Keratinocyte (primary cell): Measurements from ENCODE around the gene ANXA1. TPM values are rescaled to one million over a fixed set of nuclear protein-coding genes. Genes with fewer than 3 reads are reported as not detected.

ENCODE experiments used
- DNase-seq: peaks from one replicate; pipeline ENCODE4 v3.0.0-alpha.2; 2011; ENCODE audit warnings: low read depth, missing footprints, low spot score
- FAIRE-seq: peaks from 2 replicates; lab custom pipeline; 2011; peaks lifted over from hg19 to GRCh38; lab: Jason Lieb, UNC
- H2AFZ ChIP-seq: 2 replicates; pipeline ENCODE4 v1.6.0; 2012; ENCODE audit warnings: low read length, control low read depth, inconsistent platforms; ENCODE audit not compliant: control insufficient read depth
- H3K27ac ChIP-seq: 2 replicates; pipeline ENCODE4 v1.5.1; 2011; ENCODE audit warnings: low read length; ENCODE audit not compliant: control insufficient read depth, insufficient read depth
- H3K27me3 ChIP-seq: 3 replicates; pipeline ENCODE4 v1.6.0; 2011; ENCODE audit warnings: low read length; ENCODE audit not compliant: control insufficient read depth, insufficient read depth; ENCODE audit errors: extremely low read depth
- H3K36me3 ChIP-seq, 2 experiments: 2 replicates in 1 of 2; 3 replicates in 1 of 2; pipeline ENCODE4 v1.5.1; 2011; ENCODE audit warnings: low read length in 2 of 2, mild to moderate bottlenecking in 1 of 2; ENCODE audit not compliant: control insufficient read depth in 2 of 2, insufficient read depth in 2 of 2; ENCODE audit errors: extremely low read depth in 1 of 2
- H3K4me1 ChIP-seq: 3 replicates; pipeline ENCODE4 v1.5.1; 2011; ENCODE audit warnings: low read length; ENCODE audit not compliant: control insufficient read depth, insufficient read depth; ENCODE audit errors: extremely low read depth
- H3K4me2 ChIP-seq: 3 replicates; pipeline ENCODE4 v1.6.0; 2011; ENCODE audit warnings: low read depth, low read length; ENCODE audit not compliant: control insufficient read depth, insufficient read depth; ENCODE audit errors: extremely low read depth
- H3K4me3 ChIP-seq, 3 experiments: fragments of 200-600 bp in 1 of 3; sonication (generic) in 1 of 3; 2 replicates in 2 of 3; 3 replicates in 1 of 3; pipeline ENCODE4 v1.5.1; 2011 to 2016; ENCODE audit warnings: low read length in 3 of 3, mild to moderate bottlenecking in 3 of 3, control low read depth in 2 of 3, inconsistent platforms in 1 of 3, low read depth in 1 of 3, mixed read lengths in 1 of 3, mixed run types in 1 of 3, moderate library complexity in 1 of 3; ENCODE audit not compliant: control insufficient read depth in 2 of 3, insufficient read depth in 2 of 3; ENCODE audit errors: extremely low read depth in 1 of 3
- H3K79me2 ChIP-seq: 2 replicates; pipeline ENCODE4 v1.6.0; 2012; ENCODE audit warnings: low read length; ENCODE audit not compliant: control insufficient read depth, insufficient read depth
- H3K9ac ChIP-seq: 3 replicates; pipeline ENCODE4 v1.6.0; 2011; ENCODE audit warnings: low read length; ENCODE audit not compliant: control insufficient read depth, insufficient read depth; ENCODE audit errors: extremely low read depth
- H3K9me1 ChIP-seq: 3 replicates; pipeline ENCODE4 v1.6.0; 2011; ENCODE audit warnings: low read length; ENCODE audit not compliant: control insufficient read depth, insufficient read depth; ENCODE audit errors: extremely low read depth
- H3K9me3 ChIP-seq: 2 replicates; pipeline ENCODE4 v1.5.1; 2012; ENCODE audit warnings: low read depth, low read length; ENCODE audit not compliant: control insufficient read depth
- H4K20me1 ChIP-seq: 3 replicates; pipeline ENCODE4 v1.6.0; 2011; ENCODE audit warnings: low read length; ENCODE audit not compliant: control insufficient read depth, insufficient read depth; ENCODE audit errors: extremely low read depth
- CTCF ChIP-seq, 3 experiments: IDR thresholded peaks in 1 of 3; conservative IDR thresholded peaks in 1 of 3; optimal IDR thresholded peaks in 1 of 3; 2 replicates in 2 of 3; 3 replicates in 1 of 3; pipeline versions ENCODE3 to v1.5.1; 2011; ENCODE audit warnings: low read length in 3 of 3, mild to moderate bottlenecking in 3 of 3, moderate library complexity in 2 of 3, control low read depth in 1 of 3, inconsistent platforms in 1 of 3; ENCODE audit not compliant: insufficient read depth in 2 of 3; ENCODE audit errors: extremely low read depth in 1 of 3
- EZH2 ChIP-seq: IDR thresholded peaks from one replicate; pipeline ENCODE4 v1.6.1; 2012; ENCODE audit warnings: inconsistent platforms, mild to moderate bottlenecking, low read length, moderate library complexity
- dilution Hi-C: fragments of 300-500 bp; cut with MboI; formaldehyde crosslinking; loops from one replicate; pipeline ENCODE4 v1.7.0; 2020; ENCODE audit warnings: low sequenced_read_pairs; ENCODE audit not compliant: extremely low pct_ligation_motif_present
- polyA plus RNA-seq, 5 experiments: library from polyadenylated mRNA; depleted of rRNA in 3 of 5; stranded (reverse) in 3 of 5; stranded (forward) in 1 of 5; unstranded in 1 of 5; fragments of >200 nt; gene quantifications; 1 replicate in 1 of 5; 2 replicates in 3 of 5; 3 replicates in 1 of 5; pipeline versions ENCODE4 v1.2.1 to v1.2.3, GENCODE V29; 2011 to 2012; ENCODE audit warnings: missing spikeins in 2 of 5, low read depth in 1 of 5, low replicate concordance in 1 of 5

The ANXA1 gene
- polyA plus RNA-seq, 1 donor (not counting 4 experiments of a cell fraction or from before 2014, with no cell fraction given): 1,449 TPM

DNA sequence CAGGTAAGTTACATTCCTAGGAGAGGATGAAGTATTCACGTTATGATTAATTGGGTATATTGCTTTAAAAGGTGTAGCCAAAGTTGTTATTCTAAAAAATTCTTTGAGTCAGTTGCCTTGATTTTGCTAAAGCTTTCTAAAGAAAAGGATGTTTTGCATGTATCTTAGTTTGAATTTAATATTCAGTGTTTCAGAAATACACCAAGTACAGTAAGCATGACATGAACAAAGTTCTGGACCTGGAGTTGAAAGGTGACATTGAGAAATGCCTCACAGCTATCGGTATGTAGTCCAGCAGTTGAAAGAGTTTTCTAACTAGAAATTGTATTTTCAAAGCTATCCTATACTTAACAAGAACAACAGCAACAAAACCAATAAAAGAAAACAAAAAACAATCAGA lies 14.2 kb downstream of the ANXA1 start:
- Histone ChIP-seq H3K9me1 (no peaks in the 10 kb centered on the region), H3K9ac (no peak overlapping the region), H3K4me2 (no peak overlapping the region), H3K4me1 (peaks cover 2% of the 10 kb centered on the region), H2AFZ (no peak overlapping the region), H3K79me2 (peaks cover 2% of the 10 kb centered on the region), H4K20me1 (peaks cover 4% of the 10 kb centered on the region), H3K27me3 (no peaks in the 10 kb centered on the region), H3K9me3 (no peaks in the 10 kb centered on the region), H3K4me3 (no peak overlapping the region), H3K36me3 (peaks cover 24 to 63% of the 10 kb centered on the region in 2 experiments), H3K27ac (no peak overlapping the region)
- no peak for FAIRE-seq
- dilution Hi-C loops: no loop called here
- TF ChIP-seq CTCF (optimal IDR thresholded peaks at IDR 0.05 in 1 of 3, IDR thresholded peaks at IDR 0.05 in 1 of 3, conservative IDR thresholded peaks at IDR 0.05 in 1 of 3; ENCODE audit: extremely low read depth in 1 of 3, insufficient read depth in 2 of 3, low read length in 3 of 3) (no peak), EZH2 (no peak)
- DNase-seq: no peak

DNA sequence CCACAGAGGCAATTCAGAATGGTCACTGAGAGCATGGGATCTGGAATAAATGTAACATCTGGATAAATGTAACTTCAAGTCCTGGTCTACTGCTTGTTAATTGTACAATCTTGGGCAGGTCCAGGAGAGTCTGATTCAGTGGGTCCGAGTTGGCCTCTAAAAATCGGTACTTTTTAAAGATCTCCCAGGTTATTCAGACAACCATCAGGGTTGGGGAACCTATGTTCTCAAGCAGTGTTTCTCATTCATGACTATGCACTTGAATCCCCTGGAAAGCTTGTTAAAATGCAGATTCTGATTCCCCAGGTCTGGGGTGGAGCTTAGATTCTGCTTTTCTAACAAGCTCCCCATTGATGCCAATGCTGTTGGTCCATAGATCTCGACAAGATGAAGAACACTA lies 14.8 kb downstream of the ANXA1 start:
- no peak for TF ChIP-seq CTCF (optimal IDR thresholded peaks at IDR 0.05 in 1 of 3, IDR thresholded peaks at IDR 0.05 in 1 of 3, conservative IDR thresholded peaks at IDR 0.05 in 1 of 3; ENCODE audit: extremely low read depth in 1 of 3, insufficient read depth in 2 of 3, low read length in 3 of 3)
- Histone ChIP-seq H3K27ac (no peak overlapping the region), H3K79me2 (no peaks in the 10 kb centered on the region), H3K9ac (no peak overlapping the region), H3K4me3 (no peak overlapping the region), H4K20me1 (peaks cover 4% of the 10 kb centered on the region), H3K27me3 (no peaks in the 10 kb centered on the region), H3K4me1 (no peaks in the 10 kb centered on the region), H3K36me3 (peaks cover 23 to 58% of the 10 kb centered on the region in 2 experiments), H3K4me2 (no peak overlapping the region), H2AFZ (no peak overlapping the region), H3K9me1 (no peaks in the 10 kb centered on the region), H3K9me3 (no peaks in the 10 kb centered on the region)
- DNase-seq (no peak), FAIRE-seq (no peak)
- dilution Hi-C loops: no loop called here
